Measurements from ENCODE around the gene FCF1. TPM values are rescaled to one million over a fixed set of nuclear protein-coding genes. Genes with fewer than 3 reads are reported as not detected.
A peak's percentile ranks its signal among the peaks of the same experiment; 100 is the strongest.

The FCF1 gene
- total RNA-seq, 4 donors from 2014 or later: 35.4 to 51.2 (median 39.3) TPM

DNA sequence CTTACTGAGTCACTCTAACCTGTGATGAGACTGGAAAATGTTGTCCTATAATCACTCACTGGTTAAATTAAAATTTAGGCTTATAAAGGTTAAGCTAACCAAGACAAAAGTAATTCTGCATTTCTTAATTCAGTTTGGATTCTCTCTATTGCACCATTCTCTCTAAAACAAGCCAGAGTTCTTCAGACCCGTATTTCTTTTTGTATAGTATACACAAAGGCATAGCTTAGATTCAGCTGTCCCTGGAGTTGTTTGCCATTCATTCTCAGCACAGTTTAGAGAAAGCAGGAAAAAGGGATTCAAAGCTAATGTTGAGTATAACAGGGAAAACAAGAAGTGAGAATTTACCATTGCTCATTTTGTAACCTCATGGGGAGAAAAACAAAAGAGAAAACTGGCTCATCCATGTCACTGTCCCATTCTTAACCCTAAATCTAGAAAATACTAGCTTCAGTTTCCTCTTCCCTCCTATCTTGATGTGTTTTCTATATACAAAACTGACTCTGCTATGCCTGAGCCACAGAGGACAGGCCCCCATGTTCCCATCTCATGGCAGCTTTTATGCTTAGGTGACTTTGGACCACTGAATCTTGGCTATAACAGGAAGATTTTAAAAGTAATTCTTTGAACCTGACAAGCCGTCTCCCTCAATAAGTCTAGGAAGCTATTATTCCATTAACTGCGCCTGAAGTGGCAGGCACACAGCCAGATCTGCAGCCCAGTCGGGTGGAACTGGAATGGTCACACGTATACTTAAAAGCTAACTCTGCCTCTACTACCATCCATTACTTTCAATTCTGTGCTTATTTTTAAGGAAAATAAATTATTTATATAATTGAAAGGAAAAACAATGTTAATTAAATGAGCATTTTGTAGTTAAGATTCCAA is 7.1 kb upstream of the FCF1 start:
- TF ChIP-seq, protein P1, sequence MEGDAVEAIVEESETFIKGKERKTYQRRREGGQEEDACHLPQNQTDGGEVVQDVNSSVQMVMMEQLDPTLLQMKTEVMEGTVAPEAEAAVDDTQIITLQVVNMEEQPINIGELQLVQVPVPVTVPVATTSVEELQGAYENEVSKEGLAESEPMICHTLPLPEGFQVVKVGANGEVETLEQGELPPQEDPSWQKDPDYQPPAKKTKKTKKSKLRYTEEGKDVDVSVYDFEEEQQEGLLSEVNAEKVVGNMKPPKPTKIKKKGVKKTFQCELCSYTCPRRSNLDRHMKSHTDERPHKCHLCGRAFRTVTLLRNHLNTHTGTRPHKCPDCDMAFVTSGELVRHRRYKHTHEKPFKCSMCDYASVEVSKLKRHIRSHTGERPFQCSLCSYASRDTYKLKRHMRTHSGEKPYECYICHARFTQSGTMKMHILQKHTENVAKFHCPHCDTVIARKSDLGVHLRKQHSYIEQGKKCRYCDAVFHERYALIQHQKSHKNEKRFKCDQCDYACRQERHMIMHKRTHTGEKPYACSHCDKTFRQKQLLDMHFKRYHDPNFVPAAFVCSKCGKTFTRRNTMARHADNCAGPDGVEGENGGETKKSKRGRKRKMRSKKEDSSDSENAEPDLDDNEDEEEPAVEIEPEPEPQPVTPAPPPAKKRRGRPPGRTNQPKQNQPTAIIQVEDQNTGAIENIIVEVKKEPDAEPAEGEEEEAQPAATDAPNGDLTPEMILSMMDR (IDR thresholded peaks at IDR 0.05): no peak
- TF ChIP-seq POLR2A (IDR thresholded peaks at IDR 0.05): no peak
- WGBS, 2 donors: 31 to 34% methylated on average over 5 of the region's 5 CpGs
- DNase-seq: peak; percentile 91 to 94
- Histone ChIP-seq H3K27ac (peak overlapping the region; percentile 66 to 83 (median 81)), H3K36me3 (no peaks in the 10 kb centered on the region), H3K9me3 (no peaks in the 10 kb centered on the region), H3K4me1 (peaks cover 47 to 59% of the 10 kb centered on the region in 2 donors), H3K27me3 (no peaks in the 10 kb centered on the region), H3K4me3 (replicated peaks in 1 of 3) (no peak overlapping the region)
- intact Hi-C loops (cut with DNase I): loop anchor here (10.0 kb wide), 1 partner anchor 91 kb away; the partner anchor contains the start of gene LTBP2

DNA sequence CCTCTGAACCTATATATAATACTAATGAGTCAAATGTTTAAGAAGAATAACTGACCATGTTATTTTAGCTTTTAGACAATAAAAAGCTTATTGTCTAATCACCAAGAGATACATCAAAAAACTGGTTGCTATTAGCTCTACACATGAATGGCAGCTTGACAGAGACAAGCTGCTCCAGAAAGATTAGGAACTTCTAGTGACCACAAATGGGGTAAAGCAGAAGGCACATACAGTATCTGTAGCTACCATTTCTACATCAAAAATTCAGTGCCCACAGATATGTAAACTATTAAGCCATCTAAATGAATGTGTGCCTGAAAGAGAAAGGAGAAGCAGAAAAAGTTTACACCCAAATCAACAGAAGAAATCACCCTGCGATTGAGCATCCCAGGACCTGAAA is 2.5 kb upstream of the FCF1 start:
- TF ChIP-seq, protein P1 (IDR thresholded peaks at IDR 0.05): no peak
- no peak for TF ChIP-seq POLR2A (IDR thresholded peaks at IDR 0.05)
- Histone ChIP-seq H3K4me3 (replicated peaks in 1 of 3) (no peak overlapping the region), H3K9me3 (no peaks in the 10 kb centered on the region), H3K4me1 (peaks cover 30 to 53% of the 10 kb centered on the region in 2 donors), H3K27ac (no peak overlapping the region), H3K36me3 (peaks cover 0 to 3% of the 10 kb centered on the region in 2 donors), H3K27me3 (no peaks in the 10 kb centered on the region)
- intact Hi-C loops (cut with DNase I): loop anchor here (5.0 kb wide), 1 partner anchor 208 kb away; no protein-coding TSS in a partner anchor
- DNase-seq: no peak
- WGBS, 2 donors: 92 to 96% methylated on average over 1 of the region's 1 CpG

DNA sequence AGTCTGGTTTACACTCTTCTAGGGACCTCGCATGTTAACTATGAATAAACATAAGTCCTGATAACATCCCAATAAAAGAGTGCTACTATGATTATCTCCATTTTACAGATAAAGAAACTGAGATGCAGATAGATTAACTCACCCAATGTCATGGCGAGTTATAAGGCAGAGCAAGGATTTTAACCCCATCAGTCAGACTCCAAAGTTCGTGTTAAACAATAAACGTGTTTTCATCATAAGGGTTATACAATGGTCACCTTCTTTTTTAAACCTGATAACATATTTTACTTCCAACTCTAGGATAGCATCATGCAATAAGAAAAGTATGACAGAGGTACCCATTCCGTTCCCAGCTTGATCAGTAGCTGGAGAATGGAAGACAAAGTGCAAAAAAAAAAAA is 1.3 kb upstream of the FCF1 start:
- no peak overlapping the region for H3K4me3 ChIP-seq (replicated peaks in 1 of 3)
- DNase-seq: no peak
- H3K27ac ChIP-seq: no peak overlapping the region
- peaks cover 20 to 41% of the 10 kb centered on the region in 2 donors for H3K4me1 ChIP-seq
- intact Hi-C loops (cut with DNase I): loop anchor here (5.0 kb wide), 1 partner anchor 209 kb away; no protein-coding TSS in a partner anchor
- TF ChIP-seq, protein P1 (IDR thresholded peaks at IDR 0.05): no peak
- TF ChIP-seq POLR2A (IDR thresholded peaks at IDR 0.05): no peak
- peaks cover 0 to 11% of the 10 kb centered on the region in 2 donors for H3K36me3 ChIP-seq
- 78 to 82% methylated on average over 5 of the region's 5 CpGs for WGBS, 2 donors
- no peaks in the 10 kb centered on the region for H3K27me3 ChIP-seq
- no peaks in the 10 kb centered on the region for H3K9me3 ChIP-seq

DNA sequence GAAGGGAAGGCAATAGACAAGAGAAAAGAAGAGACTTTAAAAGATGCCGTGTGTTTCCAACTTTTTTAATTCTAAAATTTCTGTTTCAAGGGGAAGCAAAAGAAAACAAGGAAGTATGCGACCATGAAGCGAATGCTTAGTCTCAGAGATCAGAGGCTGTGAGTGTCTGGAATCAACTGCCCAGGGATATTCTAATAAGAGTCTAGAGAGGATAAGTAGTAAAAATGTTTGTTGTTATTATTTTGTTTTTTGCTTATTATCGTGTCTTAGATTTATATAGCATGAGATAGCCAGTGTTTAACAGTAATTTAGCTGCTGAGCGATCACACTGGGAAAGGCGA is 421 bp downstream of the FCF1 start:
- Histone ChIP-seq H3K4me1 (peaks cover 15 to 37% of the 10 kb centered on the region in 2 donors), H3K9me3 (no peaks in the 10 kb centered on the region), H3K36me3 (peaks cover 13 to 21% of the 10 kb centered on the region in 2 donors), H3K27ac (peak overlapping the region; percentile 10 to 83 (median 51)), H3K27me3 (no peaks in the 10 kb centered on the region), H3K4me3 (replicated peaks in 1 of 3) (peak overlapping the region; percentile 23 to 69 (median 34))
- no peak for DNase-seq
- TF ChIP-seq, protein P1 (IDR thresholded peaks at IDR 0.05): no peak
- no peak for TF ChIP-seq POLR2A (IDR thresholded peaks at IDR 0.05)
- 14 to 15% methylated on average over 6 of the region's 6 CpGs for WGBS, 2 donors
- intact Hi-C loops (cut with DNase I): loop anchor here (5.0 kb wide), 1 partner anchor 211 kb away; no protein-coding TSS in a partner anchor

DNA sequence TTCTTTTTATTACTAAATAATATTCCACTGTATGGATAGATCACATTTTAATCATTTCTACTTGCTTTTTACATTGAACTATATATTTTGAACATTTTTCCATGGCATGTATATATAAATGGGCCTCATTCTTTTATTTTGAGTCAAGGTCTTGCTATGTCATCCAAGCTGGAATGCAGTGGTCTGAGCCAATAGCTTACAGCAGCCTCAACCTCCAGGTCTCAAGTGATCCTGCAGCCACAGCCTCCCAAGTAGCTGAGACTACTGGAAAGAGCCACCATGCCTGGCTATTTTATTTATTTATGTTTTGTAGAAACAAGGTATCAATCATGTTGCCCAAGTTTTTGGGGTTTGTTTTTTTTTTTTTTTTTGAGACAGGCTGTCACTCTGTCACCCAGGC is 7.6 kb downstream of the FCF1 start:
- no peaks in the 10 kb centered on the region for H3K4me1 ChIP-seq
- DNase-seq: no peak
- no peaks in the 10 kb centered on the region for H3K27me3 ChIP-seq
- H3K9me3 ChIP-seq: no peaks in the 10 kb centered on the region
- TF ChIP-seq POLR2A (IDR thresholded peaks at IDR 0.05): no peak
- TF ChIP-seq, protein P1 (IDR thresholded peaks at IDR 0.05): no peak
- H3K4me3 ChIP-seq (replicated peaks in 1 of 3): no peak overlapping the region
- H3K36me3 ChIP-seq: peaks cover 25 to 43% of the 10 kb centered on the region in 2 donors
- H3K27ac ChIP-seq: no peak overlapping the region
- intact Hi-C loops (cut with DNase I): no loop called here
